Epithelial cell of proximal tubule (primary cell): ENCODE results near the gene MTREX. TPM values are rescaled to one million over a fixed set of nuclear protein-coding genes. Genes with fewer than 3 reads are reported as not detected.
"Not testable (repeated sequence)": the region's sequence is repeated elsewhere in the genome, so short reads cannot be mapped to it uniquely, and the experiment has no call there.

Experiments used
- DNase-seq: peaks from one replicate; pipeline ENCODE4 v3.0.0-alpha.2; 2011; ENCODE audit warnings: low read depth
- H3K4me3 ChIP-seq: 2 replicates; pipeline ENCODE4 v1.5.1; 2011; ENCODE audit warnings: low read depth, mild to moderate bottlenecking, low read length
- CTCF ChIP-seq: conservative IDR thresholded peaks from 2 replicates; pipeline ENCODE4 v1.5.1; 2012; ENCODE audit warnings: low read depth, mild to moderate bottlenecking, low read length
- total RNA-seq: library from RNA; depleted of rRNA; stranded (reverse); fragments of >200 nt; gene quantifications from 2 replicates; pipeline ENCODE4 v1.2.3, GENCODE V29; 2015

MTREX gene
- total RNA-seq, 1 donor from 2014 or later = 91.2 TPM

- TF ChIP-seq CTCF = peak; percentile 21
- no peak for DNase-seq
- peak overlapping the region; percentile 93 for H3K4me3 ChIP-seq
These were observed 556 bp downstream of the MTREX start for GRCh38 chr5:55308254-55308836.

GRCh38 chr5:55313870-55314617 lies 6.3 kb downstream of the MTREX start:
- no peak for TF ChIP-seq CTCF
- no peak for DNase-seq

GRCh38 chr5:55316289-55316688 lies 8.5 kb downstream of the MTREX start:
- no peak overlapping the region for H3K4me3 ChIP-seq
- no peak for TF ChIP-seq CTCF

More at GRCh38 chr5:55313870-55314617, 6.3 kb downstream of the MTREX start:
- H3K4me3 ChIP-seq = no peak overlapping the region

GRCh38 chr5:55316837-55317236 lies 9.0 kb downstream of the MTREX start:
- no peak for DNase-seq
- no peak overlapping the region for H3K4me3 ChIP-seq
- no peak for TF ChIP-seq CTCF

More at GRCh38 chr5:55316289-55316688, 8.5 kb downstream of the MTREX start:
- no peak for DNase-seq

- H3K4me3 ChIP-seq, DNase-seq: not testable (repeated sequence)
These were observed 10.4 kb downstream of the MTREX start for GRCh38 chr5:55318237-55318636.

GRCh38 chr5:55319491-55319890 lies 11.7 kb downstream of the MTREX start:
- TF ChIP-seq CTCF = no peak
- no peak overlapping the region for H3K4me3 ChIP-seq
- DNase-seq = no peak

GRCh38 chr5:55320571-55320970 lies 12.8 kb downstream of the MTREX start:
- no peak for DNase-seq
- H3K4me3 ChIP-seq = no peak overlapping the region
- no peak for TF ChIP-seq CTCF
